Stimulated activated CD4-positive, alpha-beta T cell treated with anti-CD3 and anti-CD28 coated beads, Interleukin-4, amount 100 ng/mL, for 1 hour (primary cell): ENCODE data around the gene EVI2A.
"Not testable (repeated sequence)": the region's sequence is repeated elsewhere in the genome, so short reads cannot be mapped to it uniquely, and the experiment has no call there.

Experiments
- DNase-seq: peaks from one replicate; pipeline ENCODE4 v3.0.0-alpha.2; 2020

EVI2A gene

GRCh38 chr17:31311526-31311925, 9.9 kb downstream of the EVI2A start:
- DNase-seq = no peak

- DNase-seq = no peak
Measured at GRCh38 chr17:31310886-31311285, 10.5 kb downstream of the EVI2A start.

GRCh38 chr17:31310260-31310659, 11.2 kb downstream of the EVI2A start:
- DNase-seq = peak; percentile 23

GRCh38 chr17:31309556-31309955, 11.9 kb downstream of the EVI2A start:
- DNase-seq = no peak

- DNase-seq = no peak
Measured at GRCh38 chr17:31308372-31309334, 12.8 kb downstream of the EVI2A start.

- no peak for DNase-seq
Measured at GRCh38 chr17:31307640-31308039, 13.8 kb downstream of the EVI2A start.

GRCh38 chr17:31299624-31300023, 21.8 kb downstream of the EVI2A start:
- DNase-seq = no peak

- DNase-seq = no peak
Measured at GRCh38 chr17:31297090-31297489, 24.3 kb downstream of the EVI2A start, which contains the start of gene OMG. Gene OMG, minus strand, starts transcription at chr17:31297239. Its CDS starts 908 bp downstream, at chr17:31296331.

- DNase-seq = no peak
Measured at GRCh38 chr17:31296142-31296541, 25.3 kb downstream of the EVI2A start.

- no peak for DNase-seq
Measured at GRCh38 chr17:31295489-31295871, 25.9 kb downstream of the EVI2A start.

GRCh38 chr17:31294820-31295488, 26.5 kb downstream of the EVI2A start:
- no peak for DNase-seq

GRCh38 chr17:31294231-31294630, 27.2 kb downstream of the EVI2A start:
- no peak for DNase-seq

GRCh38 chr17:31293581-31293980, 27.8 kb downstream of the EVI2A start:
- no peak for DNase-seq

- no peak for DNase-seq
Measured at GRCh38 chr17:31291820-31292219, 29.6 kb downstream of the EVI2A start.

GRCh38 chr17:31289790-31290189, 31.6 kb downstream of the EVI2A start:
- DNase-seq = no peak

GRCh38 chr17:31287932-31288331, 33.5 kb downstream of the EVI2A start:
- not testable (repeated sequence) for DNase-seq

GRCh38 chr17:31286587-31286986, 34.8 kb downstream of the EVI2A start:
- no peak for DNase-seq

- no peak for DNase-seq
Measured at GRCh38 chr17:31283841-31284240, 37.6 kb downstream of the EVI2A start.

- DNase-seq = no peak
Measured at GRCh38 chr17:31281061-31281460, 40.4 kb downstream of the EVI2A start.

GRCh38 chr17:31279401-31279800, 42.0 kb downstream of the EVI2A start:
- no peak for DNase-seq

- DNase-seq = no peak
Measured at GRCh38 chr17:31275116-31275515, 46.3 kb downstream of the EVI2A start.

- DNase-seq = no peak
Measured at GRCh38 chr17:31274252-31274651, 47.2 kb downstream of the EVI2A start.

- no peak for DNase-seq
Measured at GRCh38 chr17:31273516-31273915, 47.9 kb downstream of the EVI2A start.

GRCh38 chr17:31272803-31273202, 48.6 kb downstream of the EVI2A start:
- DNase-seq = no peak
